ENCODE measurements around the gene PAPSS2.
"Not testable (repeated sequence)": the region's sequence is repeated elsewhere in the genome, so short reads cannot be mapped to it uniquely, and the experiment has no call there.

PAPSS2 gene

GRCh38 chr10:87742992-87743610, 83.4 kb downstream of the PAPSS2 start:
- DNase-seq (ENCODE audit: extremely low read depth in 1 of 2, low read depth in 1 of 2) = not testable (repeated sequence)

- DNase-seq (ENCODE audit: extremely low read depth in 1 of 2, low read depth in 1 of 2) = no peak
Measured at GRCh38 chr10:87744606-87745005, 84.9 kb downstream of the PAPSS2 start.

- DNase-seq (ENCODE audit: extremely low read depth in 1 of 2, low read depth in 1 of 2) = no peak
Measured at GRCh38 chr10:87746911-87747310, 87.2 kb downstream of the PAPSS2 start.

- DNase-seq (ENCODE audit: extremely low read depth in 1 of 2, low read depth in 1 of 2) = not testable (repeated sequence)
Measured at GRCh38 chr10:87748244-87748643, 88.6 kb downstream of the PAPSS2 start.

GRCh38 chr10:87750001-87750671, 90.5 kb downstream of the PAPSS2 start:
- no peak for DNase-seq (ENCODE audit: extremely low read depth in 1 of 2, low read depth in 1 of 2)

- no peak for DNase-seq (ENCODE audit: extremely low read depth in 1 of 2, low read depth in 1 of 2)
Measured at GRCh38 chr10:87750817-87751216, 91.1 kb downstream of the PAPSS2 start.

GRCh38 chr10:87751274-87751673, 91.6 kb downstream of the PAPSS2 start:
- no peak for DNase-seq (ENCODE audit: extremely low read depth in 1 of 2, low read depth in 1 of 2)

GRCh38 chr10:87752566-87752965, 92.9 kb downstream of the PAPSS2 start:
- DNase-seq (ENCODE audit: extremely low read depth in 1 of 2, low read depth in 1 of 2) = no peak

GRCh38 chr10:87753995-87754866, 94.6 kb downstream of the PAPSS2 start:
- DNase-seq (ENCODE audit: extremely low read depth in 1 of 2, low read depth in 1 of 2) = no peak

- DNase-seq (ENCODE audit: extremely low read depth in 1 of 2, low read depth in 1 of 2) = no peak
Measured at GRCh38 chr10:87757685-87758084, 98.0 kb downstream of the PAPSS2 start.

GRCh38 chr10:87759551-87759950, 99.9 kb downstream of the PAPSS2 start:
- DNase-seq (ENCODE audit: extremely low read depth in 1 of 2, low read depth in 1 of 2) = no peak

- no peak for DNase-seq (ENCODE audit: extremely low read depth in 1 of 2, low read depth in 1 of 2)
Measured at GRCh38 chr10:87760195-87760905, 100.7 kb downstream of the PAPSS2 start.

GRCh38 chr10:87761153-87761552, 101.5 kb downstream of the PAPSS2 start:
- no peak for DNase-seq (ENCODE audit: extremely low read depth in 1 of 2, low read depth in 1 of 2)

- DNase-seq (ENCODE audit: extremely low read depth in 1 of 2, low read depth in 1 of 2) = peak in 1 of 2 donors; percentile 55
Measured at GRCh38 chr10:87761892-87762291, 102.2 kb downstream of the PAPSS2 start.

GRCh38 chr10:87763086-87763861, 103.6 kb downstream of the PAPSS2 start:
- DNase-seq (ENCODE audit: extremely low read depth in 1 of 2, low read depth in 1 of 2) = no peak

- no peak for DNase-seq (ENCODE audit: extremely low read depth in 1 of 2, low read depth in 1 of 2)
Measured at GRCh38 chr10:87764072-87764934, 104.6 kb downstream of the PAPSS2 start.

GRCh38 chr10:87765666-87766376, 106.1 kb downstream of the PAPSS2 start:
- no peak for DNase-seq (ENCODE audit: extremely low read depth in 1 of 2, low read depth in 1 of 2)

- no peak for DNase-seq (ENCODE audit: extremely low read depth in 1 of 2, low read depth in 1 of 2)
Measured at GRCh38 chr10:87767253-87767652, 107.6 kb downstream of the PAPSS2 start.

Measured in stimulated activated CD8-positive, alpha-beta memory T cell treated with anti-CD3 and anti-CD28 coated beads, Interleukin-7, amount 100 ng/mL, for 48 hours (primary cell).